Measurements from ENCODE around the gene UFD1.

The UFD1 gene

GRCh38 chr22:19526702-19527111 lies 47.7 kb upstream of the UFD1 start:
- no peak for TF ChIP-seq TAF1 (IDR thresholded peaks at IDR 0.05; ENCODE audit: low read depth)
- no peak for TF ChIP-seq EGR1 (IDR thresholded peaks at IDR 0.05)
- TF ChIP-seq RAD21 (IDR thresholded peaks at IDR 0.05; ENCODE audit: low read depth) = no peak
- TF ChIP-seq, protein P1, sequence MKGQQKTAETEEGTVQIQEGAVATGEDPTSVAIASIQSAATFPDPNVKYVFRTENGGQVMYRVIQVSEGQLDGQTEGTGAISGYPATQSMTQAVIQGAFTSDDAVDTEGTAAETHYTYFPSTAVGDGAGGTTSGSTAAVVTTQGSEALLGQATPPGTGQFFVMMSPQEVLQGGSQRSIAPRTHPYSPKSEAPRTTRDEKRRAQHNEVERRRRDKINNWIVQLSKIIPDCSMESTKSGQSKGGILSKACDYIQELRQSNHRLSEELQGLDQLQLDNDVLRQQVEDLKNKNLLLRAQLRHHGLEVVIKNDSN (IDR thresholded peaks at IDR 0.05) = no peak

DNA sequence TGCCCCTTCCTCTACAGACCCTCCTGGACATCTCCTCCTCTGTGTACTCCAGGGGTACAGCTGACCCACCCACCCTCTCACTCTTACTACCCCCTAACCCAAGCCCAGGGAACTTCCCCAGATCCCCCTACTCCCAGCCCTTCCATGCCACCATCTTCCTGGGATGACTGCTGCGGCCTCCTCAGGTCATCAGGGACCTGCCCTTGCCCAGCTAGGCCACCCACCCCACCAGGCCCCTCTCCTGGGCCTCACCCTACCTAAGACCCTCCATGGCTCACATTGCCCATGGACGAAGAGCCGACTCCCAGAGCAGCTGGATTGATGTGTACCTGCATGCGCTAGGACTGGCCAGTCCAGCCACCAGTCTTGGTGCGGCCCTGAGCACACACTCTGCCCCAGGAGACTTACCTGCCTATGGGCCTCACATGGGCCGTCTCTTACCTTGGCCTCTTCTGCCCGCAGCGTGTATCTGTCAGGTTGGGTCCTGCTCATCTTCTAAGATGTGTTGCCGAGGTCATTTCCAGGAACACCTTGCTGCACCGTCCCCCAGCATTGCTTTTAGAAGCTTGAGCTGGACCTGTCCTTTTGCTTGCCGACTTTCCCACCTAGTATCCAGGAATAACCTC lies 47.2 kb upstream of the UFD1 start:
- no peak for TF ChIP-seq CEBPB (IDR thresholded peaks at IDR 0.05)
- no peak for TF ChIP-seq RAD21 (IDR thresholded peaks at IDR 0.05; ENCODE audit: low read depth)
- TF ChIP-seq YY1 (IDR thresholded peaks at IDR 0.05; ENCODE audit: low read depth) = no peak
- TF ChIP-seq, protein P2, sequence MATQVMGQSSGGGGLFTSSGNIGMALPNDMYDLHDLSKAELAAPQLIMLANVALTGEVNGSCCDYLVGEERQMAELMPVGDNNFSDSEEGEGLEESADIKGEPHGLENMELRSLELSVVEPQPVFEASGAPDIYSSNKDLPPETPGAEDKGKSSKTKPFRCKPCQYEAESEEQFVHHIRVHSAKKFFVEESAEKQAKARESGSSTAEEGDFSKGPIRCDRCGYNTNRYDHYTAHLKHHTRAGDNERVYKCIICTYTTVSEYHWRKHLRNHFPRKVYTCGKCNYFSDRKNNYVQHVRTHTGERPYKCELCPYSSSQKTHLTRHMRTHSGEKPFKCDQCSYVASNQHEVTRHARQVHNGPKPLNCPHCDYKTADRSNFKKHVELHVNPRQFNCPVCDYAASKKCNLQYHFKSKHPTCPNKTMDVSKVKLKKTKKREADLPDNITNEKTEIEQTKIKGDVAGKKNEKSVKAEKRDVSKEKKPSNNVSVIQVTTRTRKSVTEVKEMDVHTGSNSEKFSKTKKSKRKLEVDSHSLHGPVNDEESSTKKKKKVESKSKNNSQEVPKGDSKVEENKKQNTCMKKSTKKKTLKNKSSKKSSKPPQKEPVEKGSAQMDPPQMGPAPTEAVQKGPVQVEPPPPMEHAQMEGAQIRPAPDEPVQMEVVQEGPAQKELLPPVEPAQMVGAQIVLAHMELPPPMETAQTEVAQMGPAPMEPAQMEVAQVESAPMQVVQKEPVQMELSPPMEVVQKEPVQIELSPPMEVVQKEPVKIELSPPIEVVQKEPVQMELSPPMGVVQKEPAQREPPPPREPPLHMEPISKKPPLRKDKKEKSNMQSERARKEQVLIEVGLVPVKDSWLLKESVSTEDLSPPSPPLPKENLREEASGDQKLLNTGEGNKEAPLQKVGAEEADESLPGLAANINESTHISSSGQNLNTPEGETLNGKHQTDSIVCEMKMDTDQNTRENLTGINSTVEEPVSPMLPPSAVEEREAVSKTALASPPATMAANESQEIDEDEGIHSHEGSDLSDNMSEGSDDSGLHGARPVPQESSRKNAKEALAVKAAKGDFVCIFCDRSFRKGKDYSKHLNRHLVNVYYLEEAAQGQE (IDR thresholded peaks at IDR 0.05; ENCODE audit: low read depth) = no peak
- no peak for TF ChIP-seq TEAD4 (IDR thresholded peaks at IDR 0.05)
- no peak for TF ChIP-seq NFIC (IDR thresholded peaks at IDR 0.05)
- TF ChIP-seq, protein P3, sequence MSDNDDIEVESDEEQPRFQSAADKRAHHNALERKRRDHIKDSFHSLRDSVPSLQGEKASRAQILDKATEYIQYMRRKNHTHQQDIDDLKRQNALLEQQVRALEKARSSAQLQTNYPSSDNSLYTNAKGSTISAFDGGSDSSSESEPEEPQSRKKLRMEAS (IDR thresholded peaks at IDR 0.05) = no peak
- no peak for TF ChIP-seq TAF1 (IDR thresholded peaks at IDR 0.05; ENCODE audit: low read depth)

GRCh38 chr22:19525666-19526065 lies 46.7 kb upstream of the UFD1 start:
- TF ChIP-seq TAF1 (IDR thresholded peaks at IDR 0.05; ENCODE audit: low read depth) (no peak), NFIC (IDR thresholded peaks at IDR 0.05) (no peak), CREB1 (IDR thresholded peaks at IDR 0.05; ENCODE audit: low read depth) (no peak), RAD21 (IDR thresholded peaks at IDR 0.05; ENCODE audit: low read depth) (no peak), ZBTB7A (IDR thresholded peaks at IDR 0.05; ENCODE audit: low read depth) (no peak)
- TF ChIP-seq, protein P1 (IDR thresholded peaks at IDR 0.05) = no peak
- TF ChIP-seq, protein P2 (IDR thresholded peaks at IDR 0.05; ENCODE audit: low read depth) = no peak

DNA sequence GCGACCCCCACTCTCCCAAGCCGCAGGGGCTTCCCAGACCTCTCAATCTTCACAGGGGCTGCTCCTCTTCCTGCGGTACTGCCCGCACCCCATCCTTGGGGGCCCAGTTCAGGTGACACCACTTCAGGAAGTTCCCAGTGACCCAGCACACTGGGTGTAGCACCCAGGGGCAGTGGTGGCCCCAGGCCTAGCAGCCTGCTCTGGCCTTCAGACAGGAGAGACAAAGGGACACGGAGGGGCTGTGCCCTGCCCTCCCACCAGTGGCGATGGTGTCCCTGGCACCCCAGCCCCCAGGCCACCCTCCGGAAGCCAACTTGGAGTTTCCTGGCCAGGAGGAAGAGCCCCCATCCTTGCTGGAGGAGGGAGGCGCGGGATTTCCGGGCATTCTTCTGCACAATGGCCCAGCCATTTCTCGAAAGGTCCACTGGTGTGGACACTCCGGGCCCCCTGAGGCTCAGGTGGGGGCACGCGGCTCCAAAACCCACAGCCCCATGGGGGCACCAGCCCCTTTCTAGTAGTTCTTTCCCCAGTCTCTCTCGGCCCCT lies 46.2 kb upstream of the UFD1 start:
- TF ChIP-seq TAF1 (IDR thresholded peaks at IDR 0.05; ENCODE audit: low read depth) (no peak), CEBPB (IDR thresholded peaks at IDR 0.05) (no peak)

DNA sequence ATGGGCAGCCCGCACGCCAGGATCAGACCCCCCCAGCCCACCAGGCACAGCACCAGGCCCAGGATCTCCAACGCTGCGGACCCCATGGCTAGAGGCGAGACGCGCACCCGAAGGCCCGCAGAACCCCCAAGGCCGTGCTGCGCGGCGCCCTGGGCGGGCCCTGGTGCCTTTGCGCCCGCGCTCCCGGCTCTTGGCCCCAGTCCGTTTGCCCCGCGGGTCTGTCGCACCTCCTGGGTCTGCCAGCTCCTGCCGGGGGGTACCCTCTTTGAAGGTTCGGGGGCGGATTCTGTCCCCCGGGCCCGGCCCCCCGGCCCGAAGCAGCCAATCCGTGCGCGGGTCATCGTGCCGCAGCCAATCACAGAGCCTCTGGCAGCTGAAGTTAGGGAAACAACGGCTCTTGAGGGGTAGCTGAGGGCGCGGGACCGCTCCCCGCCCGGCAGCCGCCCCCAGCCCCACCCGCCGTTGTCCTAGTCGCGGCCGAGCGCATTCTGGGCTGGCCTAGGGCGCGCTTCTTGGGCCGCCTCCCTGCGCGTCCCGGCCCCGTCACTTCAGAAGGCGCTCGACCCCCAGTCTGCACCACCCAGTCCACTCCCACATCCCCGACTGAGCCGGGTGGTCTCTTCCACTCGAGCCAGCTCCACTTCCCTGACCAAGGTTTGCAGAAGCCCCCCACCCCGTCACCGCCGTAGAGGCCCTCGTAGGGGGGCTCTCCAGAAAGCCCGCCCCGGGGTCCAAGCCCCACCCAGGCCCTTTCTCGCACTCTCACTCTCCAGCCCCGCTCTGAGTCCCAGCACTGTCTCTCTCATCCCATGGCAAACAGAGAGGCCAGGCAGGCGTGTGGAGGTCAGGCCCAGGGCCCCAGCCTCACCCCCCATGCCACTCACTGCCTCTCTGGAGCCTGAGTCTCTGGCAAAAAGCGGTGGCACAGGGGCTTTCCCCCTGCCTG lies 45.5 kb upstream of the UFD1 start, which contains the start of gene CLDN5:
CLDN5 (minus strand) TSS at position 241 of the 946 bp plus-strand sequence; CDS start at position 86, 155 bp downstream.
- TF ChIP-seq, protein P2 (IDR thresholded peaks at IDR 0.05; ENCODE audit: low read depth) = no peak
- TF ChIP-seq, protein P1 (IDR thresholded peaks at IDR 0.05) = no peak
- no peak for TF ChIP-seq YY1 (IDR thresholded peaks at IDR 0.05; ENCODE audit: low read depth)
- TF ChIP-seq FOXM1 (IDR thresholded peaks at IDR 0.05; ENCODE audit: borderline replicate concordance, low read depth) = no peak
- TF ChIP-seq, protein P3 (IDR thresholded peaks at IDR 0.05) = no peak
- TF ChIP-seq RAD21 (IDR thresholded peaks at IDR 0.05; ENCODE audit: low read depth) = no peak
- no peak for TF ChIP-seq CEBPB (IDR thresholded peaks at IDR 0.05)
- TF ChIP-seq TAF1 (IDR thresholded peaks at IDR 0.05; ENCODE audit: low read depth) = no peak
- no peak for TF ChIP-seq NFIC (IDR thresholded peaks at IDR 0.05)
- no peak for TF ChIP-seq EP300 (IDR thresholded peaks at IDR 0.05; ENCODE audit: borderline replicate concordance)
- no peak for TF ChIP-seq CREB1 (IDR thresholded peaks at IDR 0.05; ENCODE audit: low read depth)
- no peak for TF ChIP-seq TCF12 (IDR thresholded peaks at IDR 0.05; ENCODE audit: low read depth)
- TF ChIP-seq TEAD4 (IDR thresholded peaks at IDR 0.05) = no peak
- TF ChIP-seq ZBTB7A (IDR thresholded peaks at IDR 0.05; ENCODE audit: low read depth) = no peak
- TF ChIP-seq EGR1 (IDR thresholded peaks at IDR 0.05) = no peak
